Adipocyte (in vitro differentiated cells): ENCODE results near the gene CEP44.
A peak's percentile ranks its signal among the peaks of the same experiment; 100 is the strongest.
"Not testable (repeated sequence)": the region's sequence is repeated elsewhere in the genome, so short reads cannot be mapped to it uniquely, and the experiment has no call there.

Experiments used
- DNase-seq: peaks from one replicate; pipeline ENCODE4 v3.0.0-alpha.2; 2015; ENCODE audit warnings: low read depth
- H3K27me3 ChIP-seq: replicated peaks from 2 replicates; pipeline ENCODE4 v1.7.0; 2013; ENCODE audit warnings: mild to moderate bottlenecking, low read length, moderate library complexity; ENCODE audit not compliant: control insufficient read depth, insufficient read depth
- H3K36me3 ChIP-seq: 2 replicates; pipeline ENCODE4 v1.7.0; 2013; ENCODE audit warnings: low read length, mild to moderate bottlenecking, moderate library complexity; ENCODE audit not compliant: control insufficient read depth, insufficient read depth, severe bottlenecking
- H3K4me1 ChIP-seq: 2 replicates; pipeline ENCODE4 v1.7.0; 2013; ENCODE audit warnings: mild to moderate bottlenecking, low read length, moderate library complexity; ENCODE audit not compliant: control insufficient read depth, insufficient read depth
- H3K4me3 ChIP-seq: 2 replicates; pipeline ENCODE4 v1.7.0; 2013; ENCODE audit warnings: mild to moderate bottlenecking, low read length, moderate library complexity
- H3K9ac ChIP-seq: 2 replicates; pipeline ENCODE4 v1.7.0; 2013; ENCODE audit warnings: mild to moderate bottlenecking, low read length, moderate library complexity
- H3K9me3 ChIP-seq: 2 replicates; pipeline ENCODE4 v1.7.0; 2013; ENCODE audit warnings: mild to moderate bottlenecking, low read length, moderate library complexity; ENCODE audit not compliant: control insufficient read depth

The CEP44 gene

DNA sequence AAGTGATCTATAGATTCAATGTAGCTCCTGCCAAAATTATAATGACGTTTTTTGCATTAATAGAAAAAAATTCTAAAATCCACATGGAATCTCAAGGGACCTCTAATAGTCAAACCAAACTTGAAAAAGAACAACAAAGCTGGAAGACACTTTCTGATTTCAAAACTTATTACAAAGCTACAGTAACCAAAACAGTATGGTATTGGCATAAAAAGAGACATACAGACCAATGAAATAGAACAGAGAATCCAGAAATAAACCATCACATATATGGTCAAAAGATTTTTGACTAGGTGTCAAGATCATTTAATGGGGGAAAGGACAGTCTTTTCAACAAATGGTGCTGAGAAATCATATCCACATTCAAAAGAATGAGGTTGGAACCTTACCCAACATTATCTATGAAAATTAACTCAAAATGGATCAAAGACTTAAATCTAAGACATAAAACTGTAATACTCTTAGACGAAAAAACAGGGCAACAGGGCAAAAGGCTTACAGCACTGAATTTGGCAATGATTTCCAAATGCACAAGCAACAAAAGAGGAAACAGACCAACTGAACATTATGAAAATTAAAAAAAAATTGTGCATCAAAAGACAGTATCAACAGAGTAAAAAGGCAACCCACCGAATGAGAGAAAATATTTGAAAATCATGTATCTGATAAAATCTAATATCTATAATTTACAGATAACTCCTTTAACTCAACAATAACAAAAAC lies 4.1 kb upstream of the CEP44 start:
- no peak overlapping the region for H3K9ac ChIP-seq

DNA sequence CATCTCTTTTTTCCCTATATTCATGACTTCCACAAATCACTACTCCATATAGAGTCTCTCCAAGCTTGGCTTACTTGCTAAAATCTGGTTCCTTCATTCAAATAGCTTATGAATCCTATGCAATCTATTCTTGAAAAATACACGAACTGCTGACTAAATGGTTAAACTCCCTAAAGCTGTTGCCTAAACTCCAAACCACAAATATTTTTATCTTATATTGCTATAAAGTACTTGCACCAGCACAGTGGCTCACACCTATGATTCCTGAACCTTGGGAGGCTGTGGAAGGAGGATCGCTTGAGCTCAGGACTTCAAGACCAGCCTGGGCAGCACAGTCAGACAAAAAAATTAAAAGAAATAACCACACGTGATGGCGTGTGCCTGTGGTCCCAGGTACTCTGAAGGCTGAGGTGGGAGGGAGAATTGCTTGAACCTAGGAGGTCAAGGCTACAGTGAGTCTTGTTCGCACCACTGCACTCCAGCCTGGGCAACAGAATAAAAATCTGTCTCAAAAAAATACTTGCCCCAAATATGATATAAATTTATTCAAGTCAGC lies 2.5 kb upstream of the CEP44 start:
- no peak for DNase-seq
- no peaks in the 10 kb centered on the region for H3K36me3 ChIP-seq
- no peak overlapping the region for H3K9ac ChIP-seq
- H3K4me1 ChIP-seq = peaks cover 27% of the 10 kb centered on the region
- H3K4me3 ChIP-seq = peak overlapping the region; percentile 97
- H3K27me3 ChIP-seq = no peaks in the 10 kb centered on the region
- peaks cover 8% of the 10 kb centered on the region for H3K9me3 ChIP-seq

More for the DNA sequence above, 4.1 kb upstream of the CEP44 start:
- Histone ChIP-seq H3K9me3 (peaks cover 8% of the 10 kb centered on the region), H3K36me3 (no peaks in the 10 kb centered on the region), H3K27me3 (no peaks in the 10 kb centered on the region), H3K4me1 (peaks cover 18% of the 10 kb centered on the region), H3K4me3 (peak overlapping the region; percentile 24)
- DNase-seq = no peak

DNA sequence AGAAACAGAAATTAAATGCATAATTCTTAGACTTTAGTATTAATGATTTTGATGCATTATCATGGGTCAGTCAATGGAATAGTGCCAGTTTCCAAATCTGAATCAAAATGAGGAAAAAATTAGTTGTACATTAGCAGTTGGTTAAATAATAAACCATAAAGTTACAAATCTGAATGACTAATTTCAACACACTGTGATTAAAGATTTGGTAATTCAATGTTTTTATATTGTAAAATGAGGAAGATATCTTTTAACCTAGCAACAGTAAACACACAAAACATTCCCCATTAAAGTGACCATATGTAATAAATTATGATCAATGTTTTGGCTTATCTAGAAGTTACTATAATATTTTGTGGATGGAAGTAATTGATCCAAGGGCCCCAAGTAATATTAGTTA lies 1.8 kb upstream of the CEP44 start:
- no peaks in the 10 kb centered on the region for H3K27me3 ChIP-seq
- peak overlapping the region; percentile 99 for H3K9ac ChIP-seq
- peaks cover 27% of the 10 kb centered on the region for H3K4me1 ChIP-seq
- H3K36me3 ChIP-seq = no peaks in the 10 kb centered on the region
- peak overlapping the region; percentile 97 for H3K4me3 ChIP-seq
- no peak for DNase-seq
- H3K9me3 ChIP-seq = peaks cover 8% of the 10 kb centered on the region

DNA sequence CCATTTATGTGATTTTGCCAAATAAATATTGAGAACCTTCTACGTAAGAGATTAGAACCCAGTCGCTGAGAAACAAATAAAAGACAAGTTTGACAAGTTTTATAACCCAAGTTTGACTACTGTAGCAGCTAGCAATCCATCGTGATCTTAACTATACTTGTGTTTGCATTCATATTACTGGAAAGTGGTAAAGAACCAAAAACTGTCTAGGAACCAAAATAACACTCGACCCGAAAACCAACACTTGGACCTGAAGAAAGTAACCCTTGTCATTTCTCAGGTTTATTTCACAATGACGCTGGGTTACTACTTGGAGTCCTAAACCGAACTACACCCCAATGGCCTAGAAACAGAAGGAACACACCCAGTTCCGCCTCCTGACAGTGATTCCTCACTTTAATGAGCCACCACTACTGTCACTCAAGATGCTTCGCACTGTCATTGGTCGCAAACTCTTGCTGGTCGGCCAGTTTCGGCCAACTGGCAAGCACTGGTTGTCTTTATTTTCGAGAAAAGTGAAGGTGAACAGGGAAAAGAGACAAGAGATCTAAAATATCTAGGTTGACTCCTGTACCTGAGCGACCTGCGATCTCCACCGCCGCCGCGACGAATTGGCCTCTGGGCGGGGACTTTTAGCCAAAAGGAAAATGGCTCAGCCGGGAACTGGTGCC lies 740 bp upstream of the CEP44 start:
- H3K9me3 ChIP-seq = peaks cover 8% of the 10 kb centered on the region
- no peaks in the 10 kb centered on the region for H3K27me3 ChIP-seq
- peak; percentile 95 for DNase-seq
- H3K36me3 ChIP-seq = no peaks in the 10 kb centered on the region
- H3K4me3 ChIP-seq = peak overlapping the region; percentile 97
- H3K4me1 ChIP-seq = peaks cover 27% of the 10 kb centered on the region
- peak overlapping the region; percentile 99 for H3K9ac ChIP-seq

DNA sequence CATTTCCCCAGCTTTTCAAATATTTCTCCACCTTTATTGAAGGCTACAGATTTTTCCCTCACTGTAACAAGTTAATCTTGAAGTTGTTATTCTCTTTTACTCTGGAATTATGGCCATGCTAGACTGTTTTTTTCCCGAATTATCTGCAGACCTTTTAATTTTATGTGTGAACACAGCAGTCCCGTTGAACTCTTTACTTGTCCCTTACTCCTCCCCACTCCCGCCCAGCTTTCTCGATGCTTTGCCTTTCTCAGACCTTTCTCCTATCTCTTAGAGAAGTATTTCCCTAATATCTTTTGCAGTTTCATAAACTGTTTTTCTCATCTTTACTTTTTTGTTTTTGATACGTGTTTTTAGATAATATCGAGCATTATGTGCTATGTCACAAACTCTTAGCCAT lies 776 bp downstream of the CEP44 start:
- H3K9me3 ChIP-seq = peaks cover 4% of the 10 kb centered on the region
- no peak for DNase-seq
- H3K9ac ChIP-seq = peak overlapping the region; percentile 99
- H3K36me3 ChIP-seq = no peaks in the 10 kb centered on the region
- no peaks in the 10 kb centered on the region for H3K27me3 ChIP-seq
- H3K4me3 ChIP-seq = peak overlapping the region; percentile 97
- peaks cover 27% of the 10 kb centered on the region for H3K4me1 ChIP-seq

DNA sequence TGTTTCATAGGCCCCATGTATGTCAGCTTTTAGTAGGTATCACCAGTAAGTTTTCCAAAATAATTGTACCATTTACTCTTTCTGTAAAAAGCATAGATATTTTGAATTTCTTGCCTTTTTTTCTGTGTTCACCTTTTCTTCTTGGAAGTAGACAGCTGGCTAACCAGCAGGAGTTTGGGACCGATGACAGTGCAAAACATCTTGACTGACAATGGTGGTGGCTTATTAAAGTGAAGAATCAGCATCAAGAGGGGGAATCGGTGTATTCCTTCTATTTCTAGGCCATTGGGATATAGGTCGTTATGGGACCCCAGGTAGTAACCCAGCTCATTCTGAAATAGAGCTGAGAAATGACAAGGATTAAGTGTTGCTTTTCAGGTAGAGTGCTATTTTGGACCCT lies 3.2 kb downstream of the CEP44 start:
- Histone ChIP-seq H3K27me3 (no peaks in the 10 kb centered on the region), H3K9ac (no peak overlapping the region), H3K9me3 (peaks cover under 1% of the 10 kb centered on the region)

DNA sequence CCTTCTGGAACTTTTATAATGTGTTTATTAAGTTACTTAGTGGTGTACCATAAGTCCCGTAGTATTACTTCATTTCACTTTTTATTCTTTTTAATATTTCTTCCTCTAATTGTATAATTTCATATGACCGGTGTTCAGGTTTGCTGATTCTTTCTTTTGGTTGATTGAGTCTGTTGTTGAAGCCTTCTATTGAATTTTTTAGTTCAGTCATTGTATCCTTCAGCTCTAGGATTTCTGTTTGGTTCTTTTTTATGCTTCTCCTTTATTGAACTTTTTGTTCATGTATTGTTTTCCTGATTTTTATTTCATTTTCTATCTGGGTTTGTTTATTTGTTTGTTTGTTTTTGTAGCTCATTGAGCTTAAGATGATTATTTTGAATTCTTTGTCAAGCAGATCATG lies 8.8 kb downstream of the CEP44 start:
- DNase-seq = no peak
- Histone ChIP-seq H3K9me3 (peaks cover 16% of the 10 kb centered on the region), H3K4me3 (no peak overlapping the region), H3K4me1 (no peaks in the 10 kb centered on the region), H3K9ac (no peak overlapping the region), H3K27me3 (no peaks in the 10 kb centered on the region), H3K36me3 (peaks cover 7% of the 10 kb centered on the region)

More for the DNA sequence above, 3.2 kb downstream of the CEP44 start:
- Histone ChIP-seq H3K4me1 (peaks cover 18% of the 10 kb centered on the region), H3K4me3 (no peak overlapping the region), H3K36me3 (no peaks in the 10 kb centered on the region)
- DNase-seq = no peak

DNA sequence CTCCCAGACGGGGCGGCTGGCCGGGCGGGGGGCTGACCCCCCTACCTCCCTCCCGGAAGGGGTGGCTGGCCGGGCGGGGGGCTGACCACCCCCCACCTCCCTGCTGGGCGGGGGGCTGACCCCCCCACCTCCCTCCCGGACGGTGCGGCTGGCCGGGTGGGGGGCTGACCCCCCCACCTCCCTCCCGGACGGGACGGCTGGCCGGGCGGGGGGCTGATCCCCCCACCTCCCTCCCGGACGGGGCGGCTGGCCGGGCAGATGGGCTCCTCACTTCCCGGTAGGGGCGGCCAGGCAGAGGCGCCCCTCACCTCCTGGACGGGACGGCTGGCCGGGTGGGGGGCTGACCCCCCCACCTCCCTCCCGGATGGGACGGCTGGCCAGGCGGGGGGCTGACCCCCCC lies 10.9 kb downstream of the CEP44 start:
- H3K4me3 ChIP-seq, H3K9ac ChIP-seq, H3K27me3 ChIP-seq, H3K4me1 ChIP-seq, DNase-seq: not testable (repeated sequence)
- peaks cover 12% of the 10 kb centered on the region for H3K36me3 ChIP-seq
- H3K9me3 ChIP-seq = peaks cover 16% of the 10 kb centered on the region

DNA sequence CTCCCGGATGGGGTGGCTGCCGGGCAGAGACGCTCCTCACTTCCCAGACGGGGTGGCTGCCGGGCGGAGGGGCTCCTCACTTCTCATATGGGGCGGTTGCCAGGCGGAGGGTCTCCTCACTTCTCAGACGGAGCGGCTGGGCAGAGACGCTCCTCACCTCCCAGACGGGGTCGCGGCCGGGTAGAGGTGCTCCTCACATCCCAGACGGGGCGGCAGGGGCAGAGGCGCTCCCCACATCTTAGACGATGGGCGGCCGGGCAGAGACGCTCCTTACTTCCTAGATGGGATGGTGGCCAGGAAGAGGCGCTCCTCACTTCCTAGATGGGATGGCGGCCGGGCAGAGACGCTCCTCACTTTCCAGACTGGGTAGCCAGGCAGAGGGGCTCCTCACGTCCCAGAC lies 11.4 kb downstream of the CEP44 start:
- H3K27me3 ChIP-seq, H3K4me3 ChIP-seq, H3K4me1 ChIP-seq, H3K9ac ChIP-seq, DNase-seq: not testable (repeated sequence)
- Histone ChIP-seq H3K9me3 (peaks cover 16% of the 10 kb centered on the region), H3K36me3 (peaks cover 15% of the 10 kb centered on the region)

DNA sequence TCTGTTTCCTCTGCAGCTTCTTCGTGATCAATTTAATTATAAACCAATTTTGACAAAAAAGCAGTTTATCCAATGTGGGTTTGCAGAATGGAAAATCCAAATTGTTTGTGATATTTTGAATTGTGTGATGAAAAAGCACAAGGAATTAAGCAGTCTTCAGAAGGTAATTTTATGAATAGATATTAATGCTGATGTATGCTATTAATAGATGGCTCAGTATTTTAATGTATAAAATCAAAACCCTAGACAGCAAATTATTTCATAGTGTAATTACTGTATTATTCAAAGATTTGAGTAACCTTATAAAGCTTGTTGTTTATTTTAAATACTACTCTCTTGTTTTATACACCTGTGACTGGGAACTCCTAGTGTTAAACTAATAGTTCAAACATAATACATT lies 20.0 kb downstream of the CEP44 start:
- Histone ChIP-seq H3K9me3 (no peaks in the 10 kb centered on the region), H3K36me3 (peaks cover 66% of the 10 kb centered on the region), H3K4me1 (no peaks in the 10 kb centered on the region), H3K9ac (no peak overlapping the region), H3K4me3 (no peak overlapping the region), H3K27me3 (no peaks in the 10 kb centered on the region)
- no peak for DNase-seq

DNA sequence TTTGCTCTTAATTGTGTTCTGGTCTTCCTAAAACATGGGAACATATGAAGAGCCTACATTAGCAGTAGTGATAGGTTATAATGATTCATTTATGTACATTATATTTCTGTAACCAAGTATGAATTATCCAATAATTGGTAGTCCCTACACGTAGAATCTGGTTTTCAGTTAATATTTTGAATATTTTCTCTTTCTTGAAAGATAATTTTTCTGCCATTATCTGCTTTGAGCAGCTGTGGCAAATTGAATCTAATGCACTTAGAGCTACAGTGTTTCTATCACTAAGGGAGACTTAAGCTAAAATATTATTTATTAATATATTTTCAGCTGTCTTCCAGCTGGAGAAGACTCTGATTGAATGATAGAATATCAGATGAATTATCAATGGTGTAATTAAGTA lies 21.0 kb downstream of the CEP44 start:
- no peaks in the 10 kb centered on the region for H3K9me3 ChIP-seq
- DNase-seq = no peak
- H3K9ac ChIP-seq = no peak overlapping the region
- no peaks in the 10 kb centered on the region for H3K4me1 ChIP-seq
- H3K36me3 ChIP-seq = peaks cover 66% of the 10 kb centered on the region
- no peaks in the 10 kb centered on the region for H3K27me3 ChIP-seq
- no peak overlapping the region for H3K4me3 ChIP-seq
